ENCODE data around the gene NME7.

- TF ChIP-seq POLR2A (IDR thresholded peaks at IDR 0.05): no peak
- TF ChIP-seq, protein P1, sequence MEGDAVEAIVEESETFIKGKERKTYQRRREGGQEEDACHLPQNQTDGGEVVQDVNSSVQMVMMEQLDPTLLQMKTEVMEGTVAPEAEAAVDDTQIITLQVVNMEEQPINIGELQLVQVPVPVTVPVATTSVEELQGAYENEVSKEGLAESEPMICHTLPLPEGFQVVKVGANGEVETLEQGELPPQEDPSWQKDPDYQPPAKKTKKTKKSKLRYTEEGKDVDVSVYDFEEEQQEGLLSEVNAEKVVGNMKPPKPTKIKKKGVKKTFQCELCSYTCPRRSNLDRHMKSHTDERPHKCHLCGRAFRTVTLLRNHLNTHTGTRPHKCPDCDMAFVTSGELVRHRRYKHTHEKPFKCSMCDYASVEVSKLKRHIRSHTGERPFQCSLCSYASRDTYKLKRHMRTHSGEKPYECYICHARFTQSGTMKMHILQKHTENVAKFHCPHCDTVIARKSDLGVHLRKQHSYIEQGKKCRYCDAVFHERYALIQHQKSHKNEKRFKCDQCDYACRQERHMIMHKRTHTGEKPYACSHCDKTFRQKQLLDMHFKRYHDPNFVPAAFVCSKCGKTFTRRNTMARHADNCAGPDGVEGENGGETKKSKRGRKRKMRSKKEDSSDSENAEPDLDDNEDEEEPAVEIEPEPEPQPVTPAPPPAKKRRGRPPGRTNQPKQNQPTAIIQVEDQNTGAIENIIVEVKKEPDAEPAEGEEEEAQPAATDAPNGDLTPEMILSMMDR (IDR thresholded peaks at IDR 0.05): no peak
- TF ChIP-seq POLR2AphosphoS5 (IDR thresholded peaks at IDR 0.05): no peak
These were observed 276.1 kb downstream of the NME7 start for GRCh38 chr1:169091480-169091941.
